Gastrocnemius medialis (tissue), 4 donors: Measurements from ENCODE around the gene H19. TPM values are rescaled to one million over a fixed set of nuclear protein-coding genes. Genes with fewer than 3 reads are reported as not detected.

ENCODE experiments used
- ATAC-seq, 2 donors: fragments of 150-250 bp; one replicate each; pipeline ENCODE4 v1.9.1; 2016
- DNase-seq, 2 donors: peaks; one replicate each; pipeline ENCODE4 v3.0.0-alpha.2; 2019
- H3K27ac ChIP-seq, 4 donors: fragments of 200-600 bp; sonication (generic); 1 replicate in 1 of 4; 2 replicates in 3 of 4; pipeline ENCODE4 v1.5.1; 2016 to 2018; ENCODE audit warnings: mild to moderate bottlenecking in 2 of 4, moderate library complexity in 1 of 4
- H3K27me3 ChIP-seq, 3 donors: fragments of 200-600 bp; sonication (generic) in 2 of 3; 1 replicate in 1 of 3; 2 replicates in 2 of 3; pipeline versions ENCODE4 v1.5.1 to v1.6.0; 2016 to 2019; ENCODE audit warnings: mild to moderate bottlenecking in 1 of 3, moderate library complexity in 1 of 3
- H3K36me3 ChIP-seq, 2 donors: fragments of 200-600 bp; sonication (generic) in 1 of 2; one replicate each; pipeline ENCODE4 v1.5.1; 2017 to 2018
- H3K4me1 ChIP-seq, 2 donors: fragments of 200-600 bp; sonication (generic) in 1 of 2; one replicate each; pipeline ENCODE4 v1.5.1; 2016 to 2017; ENCODE audit warnings: mild to moderate bottlenecking in 2 of 2
- H3K4me3 ChIP-seq, 4 donors: fragments of 200-600 bp; sonication (generic) in 3 of 4; 1 replicate in 1 of 4; 2 replicates in 3 of 4; pipeline ENCODE4 v1.5.1; 2016 to 2019; ENCODE audit warnings: mild to moderate bottlenecking in 2 of 4
- H3K9me3 ChIP-seq, 3 donors: fragments of 200-600 bp; sonication (generic) in 2 of 3; 1 replicate in 1 of 3; 2 replicates in 2 of 3; pipeline ENCODE4 v1.5.1; 2016 to 2019
- CTCF ChIP-seq, 5 experiments: fragments of 450-650 bp in 3 of 5; fragments of 200-600 bp in 2 of 5; sonication (generic) in 2 of 5; IDR thresholded peaks in 4 of 5; conservative IDR thresholded peaks in 1 of 5; 1 replicate in 4 of 5; 2 replicates in 1 of 5; pipeline ENCODE4 v1.5.1; 2016 to 2019; ENCODE audit warnings: antibody characterized with exemption in 5 of 5, mild to moderate bottlenecking in 3 of 5, moderate library complexity in 3 of 5
- POLR2A ChIP-seq, 2 donors: fragments of 450-650 bp; IDR thresholded peaks; one replicate each; pipeline ENCODE4 v1.6.1; 2017; ENCODE audit warnings: antibody characterized with exemption in 2 of 2, mild to moderate bottlenecking in 2 of 2, moderate library complexity in 2 of 2
- in situ Hi-C, 4 donors: fragments of 200-750 bp; cut with MboI; loops; one replicate each; pipeline versions ENCODE4 v1.15.0 to v1.8.0; 2017; ENCODE audit warnings: low sequenced_read_pairs in 4 of 4
- intact Hi-C: fragments of 100-400 bp; cut with DNase I; formaldehyde crosslinking; loops from one replicate; pipeline ENCODE4 v1.15.1; 2023; ENCODE audit warnings: low total_unique reads
- total RNA-seq, 4 donors: library from RNA; depleted of rRNA; stranded (reverse); fragments of >200 nt; gene quantifications; one replicate each; pipeline versions ENCODE4 v1.1.0 to v1.2.3, GENCODE V29; 2016

H19 gene
- total RNA-seq, 4 donors from 2014 or later, result 1,088 to 2,877 (median 2,059) TPM

DNA sequence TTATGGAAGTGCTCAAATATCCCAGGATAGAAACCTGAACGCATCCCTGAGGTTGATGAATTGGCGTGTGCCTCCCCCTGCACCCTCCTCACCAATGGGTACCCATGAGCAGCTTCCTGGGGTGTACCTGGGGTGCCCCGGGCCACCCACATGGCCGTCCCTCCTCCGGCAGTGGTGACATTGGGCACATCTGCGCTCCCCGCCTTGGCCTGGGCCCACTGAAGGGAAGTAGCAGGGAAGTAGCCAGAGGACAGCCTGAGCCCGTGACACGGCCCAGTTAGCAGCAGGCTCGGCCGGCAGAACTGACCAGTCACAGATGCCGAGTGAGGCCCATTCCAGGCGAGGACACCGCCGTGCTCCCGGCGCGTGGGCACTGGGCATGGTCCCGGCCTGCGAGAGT, 33.8 kb downstream of the H19 start:
- TF ChIP-seq CTCF (IDR thresholded peaks at IDR 0.05 in 4 of 5, conservative IDR thresholded peaks at IDR 0.05 in 1 of 5), result no peak
- no peak for TF ChIP-seq POLR2A (IDR thresholded peaks at IDR 0.05)
- Histone ChIP-seq H3K4me3 (no peak overlapping the region), H3K27me3 (no peaks in the 10 kb centered on the region), H3K4me1 (no peaks in the 10 kb centered on the region), H3K9me3 (no peaks in the 10 kb centered on the region), H3K36me3 (no peaks in the 10 kb centered on the region), H3K27ac (no peak overlapping the region)
- in situ Hi-C loops, result no loop called here
- DNase-seq (peak in 1 of 2 donors; percentile 34), ATAC-seq (no peak)
- intact Hi-C loops, result no loop called here

DNA sequence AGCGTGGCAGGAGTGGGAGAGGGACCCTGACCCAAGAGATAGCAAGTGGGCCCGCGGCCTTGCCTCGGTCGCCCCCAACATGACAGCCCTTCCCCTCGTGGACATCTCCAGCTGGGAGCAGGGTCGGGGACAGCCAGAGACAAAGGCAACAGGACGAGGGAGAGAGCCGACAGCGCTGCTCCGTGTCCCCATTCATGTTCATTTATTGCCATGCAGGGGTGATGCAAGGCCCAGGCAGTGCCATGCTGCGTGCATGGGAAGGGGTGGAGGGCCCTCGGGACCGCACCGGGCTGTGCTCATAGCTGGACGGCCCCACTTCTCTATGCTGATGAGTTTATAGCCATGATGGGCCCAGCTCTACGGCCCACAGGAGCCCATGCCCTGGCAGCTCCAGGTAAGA, 37.9 kb downstream of the H19 start:
- intact Hi-C loops (no loop called here), in situ Hi-C loops (no loop called here)
- no peaks in the 10 kb centered on the region for H3K9me3 ChIP-seq
- no peaks in the 10 kb centered on the region for H3K4me1 ChIP-seq
- H3K4me3 ChIP-seq, result no peak overlapping the region
- ATAC-seq (no peak), DNase-seq (peak in 1 of 2 donors; percentile 8)
- no peaks in the 10 kb centered on the region for H3K27me3 ChIP-seq
- no peak overlapping the region for H3K27ac ChIP-seq
- TF ChIP-seq POLR2A (IDR thresholded peaks at IDR 0.05), result no peak
- no peak for TF ChIP-seq CTCF (IDR thresholded peaks at IDR 0.05 in 4 of 5, conservative IDR thresholded peaks at IDR 0.05 in 1 of 5)
- H3K36me3 ChIP-seq, result no peaks in the 10 kb centered on the region

GRCh38 chr11:1958367-1958766, 39.3 kb downstream of the H19 start:
- Histone ChIP-seq H3K27ac (no peak overlapping the region), H3K9me3 (no peaks in the 10 kb centered on the region), H3K4me3 (no peak overlapping the region), H3K4me1 (no peaks in the 10 kb centered on the region), H3K36me3 (no peaks in the 10 kb centered on the region), H3K27me3 (no peaks in the 10 kb centered on the region)
- in situ Hi-C loops (no loop called here), intact Hi-C loops (no loop called here)
- TF ChIP-seq POLR2A (IDR thresholded peaks at IDR 0.05) (no peak), CTCF (IDR thresholded peaks at IDR 0.05 in 4 of 5, conservative IDR thresholded peaks at IDR 0.05 in 1 of 5) (no peak)
- ATAC-seq (no peak), DNase-seq (no peak)

DNA sequence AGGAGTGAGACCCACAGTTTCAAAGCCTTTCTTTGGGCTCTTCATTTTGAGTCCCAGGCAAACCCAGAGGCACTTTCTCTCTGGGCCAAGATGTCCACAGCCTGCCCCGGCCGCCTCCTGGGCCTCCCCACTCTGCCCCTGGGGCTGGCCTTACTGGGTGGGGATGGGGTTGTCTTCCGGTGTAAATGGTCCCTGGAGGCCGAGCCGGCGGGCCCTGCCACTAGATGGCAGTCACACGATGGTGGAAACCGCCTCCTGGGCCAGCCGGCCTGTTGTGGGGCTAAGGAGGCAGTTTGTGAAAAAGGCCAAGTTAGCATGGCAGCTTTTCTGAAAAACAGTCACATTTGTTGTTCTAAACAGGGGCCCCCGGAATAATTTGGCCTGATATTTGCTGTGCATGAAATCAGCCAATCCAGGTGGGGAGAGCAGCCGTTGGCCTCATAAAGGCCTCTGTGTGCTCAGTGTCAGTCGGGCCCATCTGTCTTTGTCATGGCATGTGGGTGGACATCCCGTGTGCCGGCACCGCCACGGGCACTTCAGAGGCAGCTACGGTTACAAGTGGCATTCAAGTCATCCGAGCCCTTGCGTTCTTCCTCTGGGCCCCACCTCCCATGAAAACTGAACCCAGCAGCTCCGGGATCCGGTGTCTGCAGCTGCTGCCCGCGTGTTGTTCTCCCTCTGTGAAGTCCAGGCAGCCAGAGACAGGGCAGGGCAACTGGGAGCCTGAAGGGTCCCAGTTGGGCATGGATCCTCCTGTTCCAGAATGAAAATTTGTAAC, 44.0 kb downstream of the H19 start:
- no peaks in the 10 kb centered on the region for H3K9me3 ChIP-seq

More for the DNA sequence above, 44.0 kb downstream of the H19 start:
- Histone ChIP-seq H3K27me3 (no peaks in the 10 kb centered on the region), H3K36me3 (no peaks in the 10 kb centered on the region), H3K27ac (peak overlapping the region; percentile 67 to 82 (median 78)), H3K4me3 (no peak overlapping the region), H3K4me1 (no peaks in the 10 kb centered on the region)
- intact Hi-C loops (no loop called here), in situ Hi-C loops (no loop called here)
- DNase-seq (peak; percentile 78 to 88), ATAC-seq (peak; percentile 80)
- TF ChIP-seq CTCF (IDR thresholded peaks at IDR 0.05 in 4 of 5, conservative IDR thresholded peaks at IDR 0.05 in 1 of 5) (peak in 2 of 5 experiments; percentile 39 to 55), POLR2A (IDR thresholded peaks at IDR 0.05) (no peak)
